Bronchial epithelial cell (primary cell): Measurements from ENCODE around the gene DCTN5. TPM values are rescaled to one million over a fixed set of nuclear protein-coding genes. Genes with fewer than 3 reads are reported as not detected.

Experiments used
- DNase-seq: peaks from one replicate; pipeline ENCODE4 v3.0.0-alpha.2; 2010; ENCODE audit warnings: low read depth
- FAIRE-seq: peaks from 2 replicates; lab custom pipeline; 2011; peaks lifted over from hg19 to GRCh38; lab: Jason Lieb, UNC
- H3K27me3 ChIP-seq: 2 replicates; pipeline ENCODE4 v1.5.1; 2011; ENCODE audit warnings: low read length; ENCODE audit not compliant: control insufficient read depth, insufficient read depth
- H3K36me3 ChIP-seq: 2 replicates; pipeline ENCODE4 v1.5.1; 2011; ENCODE audit warnings: low read length; ENCODE audit not compliant: control insufficient read depth, insufficient read depth
- H3K4me3 ChIP-seq: 2 replicates; pipeline ENCODE4 v1.5.1; 2011; ENCODE audit warnings: mild to moderate bottlenecking, low read depth, low read length, control low read depth
- CTCF ChIP-seq: IDR thresholded peaks from 2 replicates; pipeline ENCODE4 v1.5.1; 2011; ENCODE audit warnings: mild to moderate bottlenecking, moderate library complexity, low read length, control low read depth, inconsistent platforms; ENCODE audit not compliant: insufficient read depth, severe bottlenecking
- total RNA-seq: library from RNA; depleted of rRNA; stranded (reverse); fragments of >200 nt; gene quantifications from 2 replicates; pipeline ENCODE4 v1.2.1, GENCODE V29; 2014

Gene DCTN5
- total RNA-seq, 1 donor from 2014 or later, result 51.6 TPM

DNA sequence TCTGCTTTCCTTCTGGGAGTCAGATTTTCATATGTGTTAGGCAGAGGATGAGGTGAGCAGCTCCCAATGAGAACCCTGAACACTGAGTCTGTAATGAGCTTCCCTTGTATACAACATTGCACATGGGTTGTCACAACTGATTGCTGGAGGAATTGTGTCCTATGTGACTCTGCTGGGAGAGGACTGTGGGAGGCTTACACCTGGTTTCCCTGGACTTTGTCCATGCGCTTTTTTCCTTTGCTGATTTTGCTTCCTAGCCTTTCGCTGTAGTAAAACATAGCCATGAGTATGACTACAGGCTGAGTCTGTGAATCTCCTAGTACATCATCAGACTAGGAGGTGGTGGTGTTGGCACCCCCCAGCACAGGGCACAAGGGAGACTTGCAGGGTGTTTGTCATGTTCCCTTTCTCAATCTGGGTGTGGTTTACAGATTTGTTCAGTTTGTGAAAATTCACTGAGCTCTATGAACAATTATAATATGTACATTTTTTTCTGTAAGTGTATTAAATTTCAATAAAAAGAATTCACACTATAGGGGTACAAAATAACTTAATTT is 35.7 kb downstream of the DCTN5 start:
- DNase-seq, result no peak
- Histone ChIP-seq H3K4me3 (no peak overlapping the region), H3K27me3 (no peaks in the 10 kb centered on the region), H3K36me3 (peaks cover 7% of the 10 kb centered on the region)
- TF ChIP-seq CTCF, result no peak
- FAIRE-seq, result no peak

DNA sequence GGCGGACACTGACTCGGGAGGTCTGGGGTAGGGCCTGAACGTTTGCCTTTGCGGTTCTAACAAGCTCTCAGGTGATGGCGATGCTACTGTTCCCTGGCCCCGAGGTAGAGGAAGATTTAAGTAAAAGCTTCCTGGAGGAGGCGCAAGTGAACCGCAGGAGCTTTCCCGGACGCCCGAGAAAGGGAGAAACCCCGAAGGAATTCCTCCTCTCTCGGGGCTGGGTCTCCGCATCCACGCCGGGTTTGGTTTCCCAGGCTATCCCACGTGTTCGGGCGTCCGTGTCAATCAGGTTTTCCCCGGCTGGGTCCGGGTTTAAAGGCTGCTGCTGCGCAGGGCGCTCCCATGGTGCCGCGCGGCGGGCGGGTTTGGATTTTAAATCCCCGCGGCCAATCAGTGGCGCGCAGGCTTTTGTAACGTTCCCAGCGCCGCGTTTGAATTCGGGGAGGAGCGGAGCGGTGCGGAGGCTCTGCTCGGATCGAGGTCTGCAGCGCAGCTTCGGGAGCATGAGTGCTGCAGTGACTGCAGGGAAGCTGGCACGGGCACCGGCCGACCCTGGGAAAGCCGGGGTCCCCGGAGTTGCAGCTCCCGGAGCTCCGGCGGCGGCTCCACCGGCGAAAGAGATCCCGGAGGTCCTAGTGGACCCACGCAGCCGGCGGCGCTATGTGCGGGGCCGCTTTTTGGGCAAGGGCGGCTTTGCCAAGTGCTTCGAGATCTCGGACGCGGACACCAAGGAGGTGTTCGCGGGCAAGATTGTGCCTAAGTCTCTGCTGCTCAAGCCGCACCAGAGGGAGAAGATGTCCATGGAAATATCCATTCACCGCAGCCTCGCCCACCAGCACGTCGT is 37.4 kb downstream of the DCTN5 start, which contains the start of gene PLK1:
TSS of gene PLK1 (plus strand) at position 460 of the 844 bp plus-strand sequence. CDS start at position 504, 44 bp downstream.
- peaks cover 11% of the 10 kb centered on the region for H3K36me3 ChIP-seq
- no peaks in the 10 kb centered on the region for H3K27me3 ChIP-seq
- peak; percentile 59 for TF ChIP-seq CTCF
- no peak for FAIRE-seq
- DNase-seq, result peak; percentile 70
- H3K4me3 ChIP-seq, result peak within 1 kb of the TSS; percentile 52

- FAIRE-seq (no peak), DNase-seq (peak; percentile 42)
- TF ChIP-seq CTCF, result no peak
- H3K36me3 ChIP-seq, result peaks cover 13% of the 10 kb centered on the region
- peak overlapping the region; percentile 52 for H3K4me3 ChIP-seq
- H3K27me3 ChIP-seq, result no peaks in the 10 kb centered on the region
These were observed 38.2 kb downstream of the DCTN5 start for GRCh38 chr16:23679274-23679985.

- DNase-seq (no peak), FAIRE-seq (no peak)
- no peak for TF ChIP-seq CTCF
- peaks cover 13% of the 10 kb centered on the region for H3K36me3 ChIP-seq
- H3K4me3 ChIP-seq, result peak overlapping the region; percentile 52
- no peaks in the 10 kb centered on the region for H3K27me3 ChIP-seq
These were observed 38.7 kb downstream of the DCTN5 start for GRCh38 chr16:23679986-23680336.

- DNase-seq, result peak; percentile 42
- Histone ChIP-seq H3K36me3 (peaks cover 16% of the 10 kb centered on the region), H3K27me3 (no peaks in the 10 kb centered on the region), H3K4me3 (no peak overlapping the region)
- TF ChIP-seq CTCF, result no peak
- no peak for FAIRE-seq
These were observed 40.9 kb downstream of the DCTN5 start for GRCh38 chr16:23682181-23682580.
